IMR-90 (cell line): ENCODE measurements around the gene PRR33. TPM values are rescaled to one million over a fixed set of nuclear protein-coding genes. Genes with fewer than 3 reads are reported as not detected.

Experiments
- ATAC-seq: fragments of 200-7000 bp; cut with Tn5 transposase; 2 replicates; pipeline ENCODE4 v1.9.1; 2020; ENCODE audit warnings: low read depth, mild to moderate bottlenecking, moderate library complexity
- BruUV-seq: library from RNA; stranded (reverse); fragments of 400-500 nt; replicated peaks from 2 replicates; lab custom pipeline; 2021; lab: Mats Ljungman, UMichigan
- CTCF ChIA-PET: fragments of 300-600 bp; formaldehyde crosslinking; extraction: SDS; loops from one replicate; lab custom pipeline; 2021; ENCODE audit warnings: antibody characterized with exemption; lab: Yijun Ruan, JAX
- POLR2A ChIA-PET: fragments of 300-600 bp; sonication (Branson Sonifier 250); formaldehyde crosslinking; loops from one replicate; lab custom pipeline; 2022; ENCODE audit warnings: antibody characterized with exemption; ENCODE audit not compliant: unreplicated experiment; lab: Charles Lee
- DNase-seq: peaks from one replicate; pipeline ENCODE4 v3.0.0; 2013
- H2AFZ ChIP-seq: replicated peaks from 2 replicates; pipeline ENCODE3; 2013; ENCODE audit warnings: low read length, mild to moderate bottlenecking; ENCODE audit not compliant: poor library complexity
- H2AK5ac ChIP-seq: 2 replicates; pipeline ENCODE4 v1.6.1; 2013; ENCODE audit warnings: low read depth, low read length, inconsistent platforms
- H2AK9ac ChIP-seq: replicated peaks from 2 replicates; pipeline ENCODE3; 2013; ENCODE audit warnings: mild to moderate bottlenecking, low read depth, low read length, moderate library complexity; ENCODE audit not compliant: poor library complexity
- H2BK120ac ChIP-seq: 2 replicates; pipeline ENCODE4 v1.6.1; 2013; ENCODE audit warnings: low read depth, low read length, inconsistent platforms
- H2BK15ac ChIP-seq: 3 replicates; pipeline ENCODE4 v1.6.1; 2013; ENCODE audit warnings: low read depth, low read length, inconsistent platforms
- H2BK20ac ChIP-seq: 2 replicates; pipeline ENCODE4 v1.6.1; 2013; ENCODE audit warnings: low read depth, mild to moderate bottlenecking, inconsistent platforms, low read length, moderate library complexity
- H2BK5ac ChIP-seq: 2 replicates; pipeline ENCODE4 v1.6.1; 2013; ENCODE audit warnings: mild to moderate bottlenecking, low read depth, low read length, inconsistent platforms; ENCODE audit not compliant: poor library complexity, severe bottlenecking
- H3K14ac ChIP-seq: replicated peaks from 2 replicates; pipeline ENCODE4 v1.6.1; 2013; ENCODE audit warnings: low read depth, low read length, inconsistent platforms
- H3K18ac ChIP-seq: 2 replicates; pipeline ENCODE4 v1.6.1; 2013; ENCODE audit warnings: low read depth, low read length, control low read depth
- H3K23ac ChIP-seq: 2 replicates; pipeline ENCODE4 v1.6.1; 2013; ENCODE audit warnings: low read depth, low read length, inconsistent platforms
- H3K27ac ChIP-seq: 2 replicates; pipeline ENCODE4 v1.5.1; 2013; ENCODE audit warnings: mild to moderate bottlenecking, control low read depth, low read length; ENCODE audit not compliant: insufficient read depth
- H3K27me3 ChIP-seq: 2 replicates; pipeline ENCODE4 v1.6.1; 2013; ENCODE audit warnings: low read length; ENCODE audit not compliant: control insufficient read depth, insufficient read depth
- H3K36me3 ChIP-seq: 2 replicates; pipeline ENCODE4 v1.6.1; 2013; ENCODE audit warnings: low read length, mixed read lengths; ENCODE audit not compliant: control insufficient read depth, insufficient read depth
- H3K4ac ChIP-seq: 2 replicates; pipeline ENCODE4 v1.6.1; 2013; ENCODE audit warnings: low read depth, low read length, inconsistent platforms
- H3K4me1 ChIP-seq: 2 replicates; pipeline ENCODE4 v1.6.1; 2013; ENCODE audit warnings: low read length, mixed read lengths; ENCODE audit not compliant: control insufficient read depth, insufficient read depth
- H3K4me2 ChIP-seq: 2 replicates; pipeline ENCODE4 v1.6.1; 2013; ENCODE audit warnings: low read depth, mild to moderate bottlenecking, control low read depth, low read length, moderate library complexity
- H3K4me3 ChIP-seq: 2 replicates; pipeline ENCODE4 v1.5.1; 2013; ENCODE audit warnings: low read depth, mild to moderate bottlenecking, control low read depth, low read length, moderate library complexity; ENCODE audit not compliant: insufficient read depth
- H3K56ac ChIP-seq: 2 replicates; pipeline ENCODE4 v1.6.1; 2013; ENCODE audit warnings: low read length, inconsistent platforms; ENCODE audit not compliant: insufficient read depth; ENCODE audit errors: extremely low read depth
- H3K79me1 ChIP-seq, 2 experiments: 2 replicates each; pipeline ENCODE4 v1.6.1; 2013; ENCODE audit warnings: low read length in 2 of 2, inconsistent platforms in 1 of 2, low read depth in 1 of 2
- H3K9ac ChIP-seq: 2 replicates; pipeline ENCODE4 v1.6.1; 2013; ENCODE audit warnings: low read depth, low read length, control low read depth
- H3K9me1 ChIP-seq: 2 replicates; pipeline ENCODE4 v1.6.1; 2013; ENCODE audit warnings: low read length, inconsistent platforms; ENCODE audit not compliant: insufficient read depth
- H3K9me3 ChIP-seq: 2 replicates; pipeline ENCODE4 v1.6.1; 2013; ENCODE audit warnings: low read length; ENCODE audit not compliant: control insufficient read depth, insufficient read depth
- H4K20me1 ChIP-seq: 2 replicates; pipeline ENCODE4 v1.6.1; 2013; ENCODE audit warnings: low read length, inconsistent platforms; ENCODE audit not compliant: insufficient read depth
- H4K5ac ChIP-seq: 2 replicates; pipeline ENCODE4 v1.6.1; 2013; ENCODE audit warnings: mild to moderate bottlenecking, low read depth, low read length, control low read depth
- H4K8ac ChIP-seq, 2 experiments: 2 replicates each; pipeline ENCODE4 v1.6.1; 2013; ENCODE audit warnings: low read depth in 2 of 2, low read length in 2 of 2, control low read depth in 1 of 2, inconsistent platforms in 1 of 2
- H4K91ac ChIP-seq: 2 replicates; pipeline ENCODE4 v1.6.1; 2013; ENCODE audit warnings: low read depth, low read length, inconsistent platforms; ENCODE audit not compliant: insufficient read depth
- BHLHE40 ChIP-seq: fragments of 150-350 bp; IDR thresholded peaks from 2 replicates; pipeline ENCODE4 v1.6.1; 2016; ENCODE audit warnings: mild to moderate bottlenecking, low read depth, low read length
- CEBPB ChIP-seq: IDR thresholded peaks from 2 replicates; pipeline ENCODE4 v1.6.1; 2012; ENCODE audit warnings: low read depth, low read length, improper control_type of control experiment
- CHD1 ChIP-seq: IDR thresholded peaks from 2 replicates; pipeline ENCODE4 v1.6.1; 2012; ENCODE audit warnings: low read depth, low read length, improper control_type of control experiment
- FOS ChIP-seq: fragments of 150-350 bp; IDR thresholded peaks from 2 replicates; pipeline ENCODE4 v1.6.1; 2016; ENCODE audit warnings: low read depth, low read length
- MAFK ChIP-seq: IDR thresholded peaks from 2 replicates; pipeline ENCODE4 v1.6.1; 2012; ENCODE audit warnings: low read depth, low read length, improper control_type of control experiment
- MAZ ChIP-seq: IDR thresholded peaks from 2 replicates; pipeline ENCODE4 v1.6.1; 2012; ENCODE audit warnings: low read depth, mild to moderate bottlenecking, low read length, improper control_type of control experiment, moderate library complexity, borderline replicate concordance
- MXI1 ChIP-seq: IDR thresholded peaks from 2 replicates; pipeline ENCODE4 v1.6.1; 2012; ENCODE audit warnings: low read depth, mild to moderate bottlenecking, low read length, moderate library complexity, borderline replicate concordance
- NFE2L2 ChIP-seq: fragments of 150-350 bp; IDR thresholded peaks from 2 replicates; pipeline ENCODE4 v1.6.1; 2016; ENCODE audit warnings: low read depth, mild to moderate bottlenecking, low read length
- POLR2A ChIP-seq: IDR thresholded peaks from 2 replicates; pipeline ENCODE4 v1.6.1; 2012; ENCODE audit warnings: mild to moderate bottlenecking, low read depth, low read length
- RAD21 ChIP-seq: IDR thresholded peaks from 2 replicates; pipeline ENCODE4 v1.6.1; 2012; ENCODE audit warnings: low read length, improper control_type of control experiment
- RCOR1 ChIP-seq: IDR thresholded peaks from 2 replicates; pipeline ENCODE4 v1.6.1; 2012; ENCODE audit warnings: mild to moderate bottlenecking, low read length, improper control_type of control experiment; ENCODE audit not compliant: insufficient replicate concordance
- RFX5 ChIP-seq: IDR thresholded peaks from 2 replicates; pipeline ENCODE4 v1.8.0; 2012; ENCODE audit warnings: low read depth, mild to moderate bottlenecking, low read length, moderate library complexity
- SMC3 ChIP-seq: fragments of 150-350 bp; IDR thresholded peaks from 2 replicates; pipeline ENCODE4 v1.6.1; 2016; ENCODE audit warnings: low read depth, mild to moderate bottlenecking, antibody characterized with exemption, low read length, moderate library complexity
- WGBS, 2 experiments: methylation state at CpG; one replicate each; pipeline versions ENCODE4 v1.1.5 to v1.1.7; 2013; ENCODE audit warnings: missing lambda C conversion rate in 2 of 2; ENCODE audit not compliant: insufficient read length in 1 of 2; ENCODE audit errors: extremely low coverage in 2 of 2; 5-methylcytosine and 5-hydroxymethylcytosine counted together
- dilution Hi-C: fragments of 300-500 bp; cut with HindIII; formaldehyde crosslinking; loops from one replicate; pipeline ENCODE4 v1.14.3; 2018; ENCODE audit warnings: low sequenced_read_pairs; ENCODE audit not compliant: unreplicated experiment
- in situ Hi-C: fragments of 300-500 bp; cut with MboI; formaldehyde crosslinking; loops from 3 replicates; pipeline ENCODE4 v1.14.3; 2019; ENCODE audit warnings: low sequenced_read_pairs, inconsistent platforms, mixed read lengths
- intact Hi-C: fragments of 100-400 bp; cut with micrococcal nuclease; formaldehyde crosslinking; loops from 2 replicates; pipeline ENCODE4 v1.10.0; 2022
- polyA plus RNA-seq, 3 experiments: library from polyadenylated mRNA; depleted of rRNA; stranded (reverse); fragments of >200 nt; gene quantifications; 2 replicates each; pipeline ENCODE4 v1.2.3, GENCODE V29; 2012; ENCODE audit warnings: low replicate concordance in 1 of 3
- total RNA-seq: library from RNA; depleted of rRNA; stranded (reverse); fragments of >200 nt; gene quantifications from 2 replicates; pipeline ENCODE4 v1.2.3, GENCODE V29; 2012
- TF ChIP-seq, protein P1 (sequence below): fragments of 150-350 bp; IDR thresholded peaks from 2 replicates; pipeline ENCODE4 v1.6.1; 2017; ENCODE audit warnings: mild to moderate bottlenecking, antibody characterized with exemption, low read length, low read depth

PRR33 gene
- total and polyA plus RNA-seq, 2 of the 4 experiments (the other 2 are of a cell fraction), result not detected

DNA sequence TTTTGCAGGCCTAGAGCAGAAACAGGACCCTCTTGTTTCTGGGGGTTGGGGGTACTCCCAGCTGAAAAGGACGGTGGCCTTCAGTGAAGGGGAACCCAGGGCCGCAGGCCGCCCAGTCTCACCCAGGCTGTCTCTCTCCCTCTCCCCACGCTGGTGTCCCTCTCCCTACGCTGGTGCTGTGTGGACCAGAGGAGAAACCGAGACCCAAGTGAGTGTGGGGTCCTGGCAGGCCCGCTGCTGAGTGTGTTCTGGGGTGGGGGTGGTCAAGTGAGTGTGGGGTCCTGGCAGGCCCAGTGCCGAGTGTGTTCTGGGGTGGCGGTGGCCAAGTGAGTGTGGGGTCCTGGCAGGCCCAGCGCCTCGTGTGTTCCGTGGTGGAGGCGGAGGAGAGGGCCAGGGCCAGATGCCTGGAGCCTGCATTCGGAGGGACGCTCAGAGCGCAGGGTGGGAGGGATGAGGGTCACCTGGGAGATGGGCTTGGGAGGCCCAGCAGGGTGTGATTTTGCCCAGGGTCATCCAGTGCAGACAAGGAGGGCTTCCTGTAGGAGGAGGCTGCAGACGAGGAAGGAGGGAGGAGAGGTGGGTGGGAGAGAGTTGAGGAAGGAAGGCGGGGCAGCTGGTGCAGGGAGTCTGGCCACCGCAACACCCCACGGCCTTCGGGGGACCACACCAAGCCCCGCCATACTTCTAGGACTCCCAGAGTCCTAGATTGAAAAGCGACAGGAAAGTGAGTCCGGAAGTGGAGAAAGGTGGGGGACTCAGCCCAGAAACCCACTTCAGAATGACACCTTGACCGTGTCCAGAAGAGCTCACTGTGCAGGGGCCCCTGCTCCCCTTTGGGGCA lies 38.1 kb upstream of the PRR33 start:
- Histone ChIP-seq H3K27me3 (peaks cover 18% of the 10 kb centered on the region; the same call in 1 of the 2 replicates), H2AFZ (no peak overlapping the region), H3K9ac (no peak overlapping the region), H2BK5ac (no peak overlapping the region), H3K4me1 (no peaks in the 10 kb centered on the region), H3K9me1 (no peaks in the 10 kb centered on the region), H4K8ac (no peak overlapping the region), H2AK9ac (no peak overlapping the region), H3K4me3 (no peak overlapping the region), H3K27ac (no peak overlapping the region), H4K5ac (no peak overlapping the region), H4K20me1 (no peaks in the 10 kb centered on the region), H2AK5ac (no peak overlapping the region), H3K23ac (no peak overlapping the region), H3K36me3 (no peaks in the 10 kb centered on the region), H2BK20ac (no peak overlapping the region), H3K14ac (no peak overlapping the region), H2BK15ac (no peak overlapping the region), H3K56ac (no peak overlapping the region), H3K9me3 (no peaks in the 10 kb centered on the region), H3K18ac (no peak overlapping the region), H3K4me2 (no peak overlapping the region), H3K4ac (no peak overlapping the region), H3K79me1 (no peaks in the 10 kb centered on the region), H2BK120ac (no peak overlapping the region), H4K91ac (no peak overlapping the region)
- CTCF ChIA-PET, result no interaction called here
- DNase-seq (no peak), ATAC-seq (no peak)
- POLR2A ChIA-PET, result no interaction called here
- dilution Hi-C loops, result no loop called here
- 74% methylated on average over 5 of the region's 25 CpGs; no CpG with 5 or more reads in 1 of the 2 experiments for WGBS, 2 experiments
- intact Hi-C loops, result no loop called here
- in situ Hi-C loops, result no loop called here
- no TSS peak for BruUV-seq
- TF ChIP-seq MAFK, result no peak
- no peak for TF ChIP-seq CEBPB
- no peak for TF ChIP-seq RCOR1
- no peak for TF ChIP-seq CHD1
- no peak for TF ChIP-seq MXI1
- no peak for TF ChIP-seq MAZ
- no peak for TF ChIP-seq FOS
- TF ChIP-seq POLR2A, result no peak
- no peak for TF ChIP-seq RFX5
- TF ChIP-seq, protein P1, sequence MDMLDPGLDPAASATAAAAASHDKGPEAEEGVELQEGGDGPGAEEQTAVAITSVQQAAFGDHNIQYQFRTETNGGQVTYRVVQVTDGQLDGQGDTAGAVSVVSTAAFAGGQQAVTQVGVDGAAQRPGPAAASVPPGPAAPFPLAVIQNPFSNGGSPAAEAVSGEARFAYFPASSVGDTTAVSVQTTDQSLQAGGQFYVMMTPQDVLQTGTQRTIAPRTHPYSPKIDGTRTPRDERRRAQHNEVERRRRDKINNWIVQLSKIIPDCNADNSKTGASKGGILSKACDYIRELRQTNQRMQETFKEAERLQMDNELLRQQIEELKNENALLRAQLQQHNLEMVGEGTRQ, result no peak
- TF ChIP-seq BHLHE40, result no peak
- TF ChIP-seq SMC3, result no peak
- TF ChIP-seq NFE2L2, result no peak
- TF ChIP-seq RAD21, result no peak
